B cell (primary cell): ENCODE data around the gene THAP9. TPM values are rescaled to one million over a fixed set of nuclear protein-coding genes. Genes with fewer than 3 reads are reported as not detected.

Experiments
- ATAC-seq: fragments of 200-7000 bp; cut with Tn5 transposase; one replicate; pipeline ENCODE4 v1.10.0; 2021; ENCODE audit warnings: low read depth, mild to moderate bottlenecking, moderate number of reproducible peaks, moderate library complexity
- CTCF ChIA-PET: fragments of 350-600 bp; sonication (Branson Sonifier 250); formaldehyde crosslinking; loops from one replicate; lab custom pipeline; 2021; ENCODE audit warnings: antibody characterized with exemption, inconsistent platforms; lab: Charles Lee
- POLR2A ChIA-PET: fragments of 350-600 bp; sonication (Branson Sonifier 250); formaldehyde crosslinking; loops from one replicate; lab custom pipeline; 2021; ENCODE audit warnings: antibody characterized with exemption; lab: Charles Lee
- DNase-seq: peaks from one replicate; pipeline ENCODE4 v3.0.0; 2013
- H2AFZ ChIP-seq: 2 replicates; pipeline ENCODE4 v1.6.1; 2012; ENCODE audit warnings: mild to moderate bottlenecking, low read depth, low read length; ENCODE audit not compliant: insufficient read depth, poor library complexity, severe bottlenecking
- H3K27ac ChIP-seq, 2 donors: 1 replicate in 1 of 2; 2 replicates in 1 of 2; pipeline ENCODE4 v1.5.1; 2012 to 2013; ENCODE audit warnings: low read length in 2 of 2, mild to moderate bottlenecking in 2 of 2, moderate library complexity in 1 of 2
- H3K27me3 ChIP-seq, 4 experiments: fragments of 200-600 bp in 1 of 4; sonication (generic) in 1 of 4; replicated peaks in 1 of 4; 1 replicate in 2 of 4; 2 replicates in 2 of 4; pipeline versions ENCODE4 v1.6.1 to v1.7.0; 2013 to 2016; ENCODE audit warnings: low read length in 3 of 4, mild to moderate bottlenecking in 2 of 4, mixed read lengths in 1 of 4, moderate library complexity in 1 of 4; ENCODE audit not compliant: insufficient read depth in 4 of 4, control insufficient read depth in 3 of 4; ENCODE audit errors: control extremely low read depth in 1 of 4
- H3K36me3 ChIP-seq, 2 experiments: replicated peaks in 1 of 2; 1 replicate in 1 of 2; 2 replicates in 1 of 2; pipeline versions ENCODE4 v1.6.1 to v1.7.1; 2013; ENCODE audit warnings: low read length in 1 of 2; ENCODE audit not compliant: insufficient read depth in 2 of 2, control insufficient read depth in 1 of 2; ENCODE audit errors: control extremely low read depth in 1 of 2, extremely low read depth in 1 of 2
- H3K4me1 ChIP-seq, 2 donors: fragments of 200-600 bp in 1 of 2; sonication (generic) in 1 of 2; 1 replicate in 1 of 2; 2 replicates in 1 of 2; pipeline versions ENCODE4 v1.5.1 to v1.6.1; 2013 to 2017; ENCODE audit warnings: low read length in 2 of 2; ENCODE audit not compliant: control insufficient read depth in 2 of 2, insufficient read depth in 2 of 2
- H3K4me2 ChIP-seq: replicated peaks from 2 replicates; pipeline ENCODE3; 2012; ENCODE audit warnings: mild to moderate bottlenecking, low read depth, low read length; ENCODE audit not compliant: poor library complexity, severe bottlenecking
- H3K4me3 ChIP-seq, 5 experiments: fragments of 200-600 bp in 1 of 5; sonication (generic) in 1 of 5; 1 replicate in 3 of 5; 2 replicates in 2 of 5; pipeline versions ENCODE4 v1.5.1 to v1.7.0; 2011 to 2016; ENCODE audit warnings: low read length in 4 of 5, mild to moderate bottlenecking in 4 of 5, low read depth in 2 of 5, control low read depth in 1 of 5, moderate library complexity in 1 of 5; ENCODE audit not compliant: insufficient read depth in 1 of 5; ENCODE audit errors: control extremely low read depth in 1 of 5, extremely low read depth in 1 of 5
- H3K79me2 ChIP-seq: fragments of 200-600 bp; sonication (generic); one replicate; pipeline ENCODE4 v1.6.0; 2016; ENCODE audit warnings: low read length; ENCODE audit not compliant: control insufficient read depth, insufficient read depth
- H3K9ac ChIP-seq: fragments of 200-600 bp; sonication (generic); 2 replicates; pipeline ENCODE4 v1.6.1; 2017; ENCODE audit warnings: mild to moderate bottlenecking, low read length, moderate library complexity
- H3K9me3 ChIP-seq, 3 donors: one replicate each; pipeline versions ENCODE4 v1.6.1 to v1.7.1; 2013; ENCODE audit warnings: low read length in 2 of 3; ENCODE audit not compliant: control insufficient read depth in 2 of 3, insufficient read depth in 1 of 3; ENCODE audit errors: control extremely low read depth in 1 of 3
- H4K20me1 ChIP-seq: 2 replicates; pipeline ENCODE4 v1.6.0; 2012; ENCODE audit warnings: mild to moderate bottlenecking, low read length; ENCODE audit not compliant: insufficient read depth, control insufficient read depth, poor library complexity, severe bottlenecking
- H3K27ac Mint-ChIP-seq: one replicate; pipeline ENCODE4 v1.8.0; 2021; ENCODE audit warnings: mixed read lengths
- H3K27me3 Mint-ChIP-seq: one replicate; pipeline ENCODE4 v1.8.0; 2021; ENCODE audit warnings: mixed read lengths
- H3K4me1 Mint-ChIP-seq: one replicate; pipeline ENCODE4 v1.8.0; 2021; ENCODE audit warnings: mixed read lengths
- H3K4me3 Mint-ChIP-seq: one replicate; pipeline ENCODE4 v1.8.0; 2021; ENCODE audit warnings: mixed read lengths
- H3K9me3 Mint-ChIP-seq: one replicate; pipeline ENCODE4 v1.8.0; 2022; ENCODE audit warnings: mixed read lengths; ENCODE audit not compliant: insufficient read depth
- CTCF ChIP-seq: fragments of 200-600 bp; IDR thresholded peaks from one replicate; pipeline ENCODE4 v1.8.0; 2022; ENCODE audit warnings: antibody characterized with exemption, mild to moderate bottlenecking
- EZH2 ChIP-seq: IDR thresholded peaks from 2 replicates; pipeline ENCODE4 v1.6.1; 2012; ENCODE audit warnings: borderline replicate concordance, low read depth, mild to moderate bottlenecking, moderate library complexity, low read length; ENCODE audit not compliant: insufficient read depth, poor library complexity, severe bottlenecking
- WGBS: methylation state at CpG from one replicate; pipeline ENCODE4 v1.1.5; 2013; ENCODE audit warnings: missing lambda C conversion rate; ENCODE audit not compliant: insufficient coverage; 5-methylcytosine and 5-hydroxymethylcytosine counted together
- intact Hi-C: fragments of 100-400 bp; cut with micrococcal nuclease; formaldehyde crosslinking; loops from one replicate; pipeline ENCODE4 v1.10.0; 2022
- polyA plus RNA-seq: library from polyadenylated mRNA; depleted of rRNA; stranded (reverse); fragments of >200 nt; gene quantifications from 2 replicates; pipeline ENCODE4 v1.2.3, GENCODE V29; 2012
- total RNA-seq, 2 donors: library from RNA; stranded (reverse); fragments of 120-200 nt in 1 of 2; gene quantifications; 1 replicate in 1 of 2; 2 replicates in 1 of 2; pipeline versions ENCODE4 v1.2.3 to v1.2.4, GENCODE V29; 2013 to 2022

Gene THAP9
- total and polyA plus RNA-seq, 2 donors (not counting 1 experiment from before 2014, with no cell fraction given): 2.0 to 6.8 TPM

GRCh38 chr4:82890901-82891706 lies 9.4 kb upstream of the THAP9 start, which contains the start of gene SEC31A:
Gene SEC31A, minus strand, starts transcription at chr4:82891153. Its CDS starts 9,217 bp downstream, at chr4:82881936.
- Mint-ChIP-seq H3K4me3 (peak within 1 kb of the TSS; percentile 92), H3K27ac (peak within 1 kb of the TSS; percentile 97), H3K27me3 (no peaks in the 10 kb centered on the region), H3K4me1 (peaks cover 35% of the 10 kb centered on the region), H3K9me3 (no peaks in the 10 kb centered on the region)
- H3K27ac ChIP-seq: peak within 1 kb of the TSS; percentile 87 to 93
- peaks cover 12 to 16% of the 10 kb centered on the region in 2 experiments for H3K36me3 ChIP-seq
- ATAC-seq (peak; percentile 92), DNase-seq (peak; percentile 98)
- ChIA-PET CTCF (interaction anchor here (1.0 kb wide), 1 partner anchor 9 kb away, joined by 4 read pairs; the partner anchor contains the start of gene THAP9), POLR2A (interaction anchor here (1.5 kb wide), 1 partner anchor 9 kb away, joined by 5 read pairs; the partner anchor contains the start of gene THAP9)
- intact Hi-C loops: loop anchor here (1.0 to 10.0 kb wide), 6 partner anchors 9 to 594 kb away; partner anchors contain the start of genes ABRAXAS1, ENOPH1, HELQ and HNRNPDL
- peak within 1 kb of the TSS; percentile 80 for H3K4me2 ChIP-seq
- H2AFZ ChIP-seq: peak within 1 kb of the TSS; percentile 82
- WGBS: under 1% methylated on average over 66 of the region's 71 CpGs
- peak within 1 kb of the TSS; percentile 79 for H3K9ac ChIP-seq
- H4K20me1 ChIP-seq: peaks cover 20% of the 10 kb centered on the region
- H3K4me1 ChIP-seq: peaks cover 17 to 18% of the 10 kb centered on the region in 2 donors
- peak within 1 kb of the TSS; percentile 76 to 94 (median 85) for H3K4me3 ChIP-seq
- H3K79me2 ChIP-seq: peaks cover 48% of the 10 kb centered on the region
- H3K27me3 ChIP-seq: no peaks in the 10 kb centered on the region
- no peaks in the 10 kb centered on the region for H3K9me3 ChIP-seq
- TF ChIP-seq EZH2 (no peak), CTCF (peak; percentile 2)
